Left lobe of liver (tissue), 2 donors: ENCODE data around the gene PRDX6. TPM values are rescaled to one million over a fixed set of nuclear protein-coding genes. Genes with fewer than 3 reads are reported as not detected.
"Not testable (repeated sequence)": the region's sequence is repeated elsewhere in the genome, so short reads cannot be mapped to it uniquely, and the experiment has no call there.

Source experiments
- ATAC-seq: fragments of 200-7000 bp; cut with Tn5 transposase; one replicate; pipeline ENCODE4 v1.9.1; 2020; ENCODE audit warnings: mild to moderate bottlenecking, moderate library complexity
- DNase-seq: peaks from one replicate; pipeline ENCODE4 v3.0.0-alpha.2; 2020; ENCODE audit warnings: low spot score
- total RNA-seq: library from RNA; stranded (reverse); gene quantifications from one replicate; pipeline ENCODE4 v1.2.1, GENCODE V29; 2021
- donor health status: DM: no; HTN: no; CAD: no; lungs with moderate emphysema.
- donor health status: DM: no; HTN: yes; CAD: no.

PRDX6 gene
- total RNA-seq, 1 donor from 2014 or later = 477 TPM

GRCh38 chr1:173493125-173493524 is 16.0 kb downstream of the PRDX6 start:
- not testable (repeated sequence) for ATAC-seq

GRCh38 chr1:173495609-173496267 is 18.6 kb downstream of the PRDX6 start:
- DNase-seq (no peak), ATAC-seq (peak; percentile 71)

More at GRCh38 chr1:173493125-173493524, 16.0 kb downstream of the PRDX6 start:
- DNase-seq = not testable (repeated sequence)

- DNase-seq = no peak
- ATAC-seq = peak; percentile 42
Observed at GRCh38 chr1:173496757-173497320, 19.7 kb downstream of the PRDX6 start.

- DNase-seq (no peak), ATAC-seq (no peak)
Observed at GRCh38 chr1:173499729-173500128, 22.6 kb downstream of the PRDX6 start.

GRCh38 chr1:173502104-173502503 is 25.0 kb downstream of the PRDX6 start:
- DNase-seq = peak; percentile 73
- ATAC-seq = peak; percentile 67

- ATAC-seq = peak; percentile 70
Observed at GRCh38 chr1:173503391-173503790, 26.3 kb downstream of the PRDX6 start.

GRCh38 chr1:173504268-173504667 is 27.1 kb downstream of the PRDX6 start:
- peak; percentile 80 for DNase-seq

More at GRCh38 chr1:173503391-173503790, 26.3 kb downstream of the PRDX6 start:
- peak; percentile 73 for DNase-seq

GRCh38 chr1:173505391-173505790 is 28.3 kb downstream of the PRDX6 start:
- ATAC-seq = no peak

More at GRCh38 chr1:173504268-173504667, 27.1 kb downstream of the PRDX6 start:
- ATAC-seq = peak; percentile 56

GRCh38 chr1:173506437-173506836 is 29.3 kb downstream of the PRDX6 start:
- ATAC-seq = peak; percentile 80
- peak; percentile 88 for DNase-seq

More at GRCh38 chr1:173505391-173505790, 28.3 kb downstream of the PRDX6 start:
- no peak for DNase-seq

- DNase-seq = no peak
Observed at GRCh38 chr1:173507205-173507846, 30.2 kb downstream of the PRDX6 start.

GRCh38 chr1:173507847-173508209 is 30.7 kb downstream of the PRDX6 start:
- DNase-seq (no peak), ATAC-seq (no peak)

More at GRCh38 chr1:173507205-173507846, 30.2 kb downstream of the PRDX6 start:
- no peak for ATAC-seq

- DNase-seq = no peak
Observed at GRCh38 chr1:173508541-173508940, 31.4 kb downstream of the PRDX6 start.

GRCh38 chr1:173509797-173510196 is 32.7 kb downstream of the PRDX6 start:
- no peak for DNase-seq
- ATAC-seq = no peak

More at GRCh38 chr1:173508541-173508940, 31.4 kb downstream of the PRDX6 start:
- no peak for ATAC-seq

GRCh38 chr1:173514503-173514902 is 37.4 kb downstream of the PRDX6 start:
- not testable (repeated sequence) for ATAC-seq

GRCh38 chr1:173520799-173521198 is 43.7 kb downstream of the PRDX6 start:
- ATAC-seq (no peak), DNase-seq (no peak)

More at GRCh38 chr1:173514503-173514902, 37.4 kb downstream of the PRDX6 start:
- DNase-seq = not testable (repeated sequence)

- DNase-seq = peak; percentile 56
- ATAC-seq = peak; percentile 82
Observed at GRCh38 chr1:173523329-173523728, 46.2 kb downstream of the PRDX6 start.

GRCh38 chr1:173525926-173526325 is 48.8 kb downstream of the PRDX6 start:
- ATAC-seq (no peak), DNase-seq (no peak)

- peak; percentile 74 for ATAC-seq
- peak; percentile 81 for DNase-seq
Observed at GRCh38 chr1:173527151-173527826, 50.2 kb downstream of the PRDX6 start.

GRCh38 chr1:173529106-173529505 is 52.0 kb downstream of the PRDX6 start:
- DNase-seq (no peak), ATAC-seq (no peak)

GRCh38 chr1:173530795-173531693 is 53.9 kb downstream of the PRDX6 start:
- DNase-seq (no peak), ATAC-seq (no peak)
